K562 (cell line): Measurements from ENCODE around the gene RIMBP3C. TPM values are rescaled to one million over a fixed set of nuclear protein-coding genes. Genes with fewer than 3 reads are reported as not detected.

Experiments used
- ATAC-seq: fragments of 200-7000 bp; cut with Tn5 transposase; 3 replicates; pipeline ENCODE4 v1.9.1; 2020; ENCODE audit warnings: moderate library complexity
- BruUV-seq: library from RNA; stranded (reverse); fragments of 400-500 nt; replicated peaks from 2 replicates; lab custom pipeline; 2021; lab: Mats Ljungman, UMichigan
- CTCF ChIA-PET: fragments of 300-600 bp; formaldehyde crosslinking; extraction: SDS; loops from one replicate; lab custom pipeline; 2021; ENCODE audit warnings: low intra/inter-chr PET ratio; lab: Yijun Ruan, JAX
- POLR2A ChIA-PET: fragments of 300-600, 350-650 bp; sonication (Branson Sonifier 250); formaldehyde crosslinking; extraction: SDS; loops from one replicate; lab custom pipeline; 2021; ENCODE audit warnings: antibody characterized with exemption, inconsistent platforms; lab: Yijun Ruan, JAX
- DNase-seq, 4 experiments: peaks; one replicate each; pipeline versions ENCODE4 v3.0.0 to v3.0.0-alpha.2; 2011 to 2018; ENCODE audit warnings: low spot score in 3 of 4, mixed read lengths in 3 of 4; ENCODE audit errors: extremely low read depth in 1 of 4
- FAIRE-seq: peaks from 2 replicates; lab custom pipeline; 2011; peaks lifted over from hg19 to GRCh38; lab: Jason Lieb, UNC
- H2AFZ ChIP-seq: 2 replicates; pipeline ENCODE4 v1.6.0; 2011; ENCODE audit warnings: low read depth, low read length, control low read depth, inconsistent platforms
- H3K27ac ChIP-seq: fragments of 200-600 bp; 3 replicates; pipeline ENCODE4 v1.8.0; 2011; ENCODE audit warnings: low read depth, mild to moderate bottlenecking, control low read depth, inconsistent platforms, low read length, moderate library complexity, mixed read lengths; ENCODE audit errors: extremely low read depth
- H3K27me3 ChIP-seq, 2 experiments: fragments of 300-600 bp in 1 of 2; 2 replicates in 1 of 2; 3 replicates in 1 of 2; pipeline versions ENCODE4 v1.6.0 to v1.8.0; 2011; ENCODE audit warnings: inconsistent platforms in 2 of 2, low read length in 2 of 2, mild to moderate bottlenecking in 1 of 2, mixed read lengths in 1 of 2, moderate library complexity in 1 of 2; ENCODE audit not compliant: control insufficient read depth in 2 of 2, insufficient read depth in 2 of 2
- H3K36me3 ChIP-seq: fragments of 300-600 bp; 3 replicates; pipeline ENCODE4 v1.8.0; 2011; ENCODE audit warnings: mild to moderate bottlenecking, low read length, inconsistent platforms; ENCODE audit not compliant: control insufficient read depth, insufficient read depth
- H3K4me1 ChIP-seq, 2 experiments: fragments of 200-600 bp in 1 of 2; replicated peaks in 1 of 2; 2 replicates in 1 of 2; 3 replicates in 1 of 2; pipeline versions ENCODE4 v1.5.1 to v1.8.0; 2011; ENCODE audit warnings: inconsistent platforms in 2 of 2, low read length in 2 of 2, mild to moderate bottlenecking in 1 of 2, mixed read lengths in 1 of 2, moderate library complexity in 1 of 2; ENCODE audit not compliant: control insufficient read depth in 2 of 2, insufficient read depth in 2 of 2
- H3K4me2 ChIP-seq: 2 replicates; pipeline ENCODE4 v1.6.1; 2011; ENCODE audit warnings: low read length, control low read depth, inconsistent platforms, mixed read lengths; ENCODE audit not compliant: insufficient read depth
- H3K4me3 ChIP-seq: fragments of 200-600 bp; sonication (generic), shearing (Covaris generic); 2 replicates; pipeline ENCODE4 v1.5.1; 2016; ENCODE audit warnings: control low read depth, inconsistent platforms
- H3K79me2 ChIP-seq: fragments of 200-600 bp; 3 replicates; pipeline ENCODE4 v1.8.0; 2011; ENCODE audit warnings: low read length, inconsistent platforms; ENCODE audit not compliant: control insufficient read depth, insufficient read depth
- H3K9ac ChIP-seq, 2 experiments: 2 replicates each; pipeline versions ENCODE4 v1.6.0 to v1.6.1; 2011; ENCODE audit warnings: low read depth in 2 of 2, low read length in 2 of 2, control low read depth in 1 of 2, inconsistent platforms in 1 of 2, mild to moderate bottlenecking in 1 of 2, mixed read lengths in 1 of 2; ENCODE audit not compliant: insufficient read depth in 1 of 2
- H3K9me1 ChIP-seq: one replicate; pipeline ENCODE4 v1.6.0; 2011; ENCODE audit warnings: inconsistent platforms, mild to moderate bottlenecking, low read length, moderate library complexity; ENCODE audit not compliant: control insufficient read depth, insufficient read depth
- H3K9me3 ChIP-seq: replicated peaks from 2 replicates; pipeline ENCODE4 v1.5.1; 2011; ENCODE audit warnings: low read depth, low read length, inconsistent platforms; ENCODE audit not compliant: control insufficient read depth, insufficient read depth
- H4K20me1 ChIP-seq: replicated peaks from 2 replicates; pipeline ENCODE4 v1.6.1; 2011; ENCODE audit warnings: low read length, inconsistent platforms, mixed read lengths; ENCODE audit not compliant: control insufficient read depth, insufficient read depth
- ARID2 ChIP-seq: fragments of 450-650 bp; IDR thresholded peaks from 2 replicates; pipeline ENCODE4 v1.6.1; 2017; ENCODE audit warnings: antibody characterized with exemption, mild to moderate bottlenecking
- CBX3 ChIP-seq, 2 experiments: IDR thresholded peaks; 1 replicate in 1 of 2; 2 replicates in 1 of 2; pipeline ENCODE4 v1.6.1; 2012; ENCODE audit warnings: inconsistent platforms in 2 of 2, low read length in 2 of 2, borderline replicate concordance in 1 of 2, control low read depth in 1 of 2
- ERF ChIP-seq: fragments of 450-650 bp; formaldehyde crosslinking; IDR thresholded peaks from 2 replicates; pipeline ENCODE4 v1.4.0; 2020; ENCODE audit warnings: mild to moderate bottlenecking, mixed read lengths
- FOS ChIP-seq: IDR thresholded peaks from 3 replicates; pipeline ENCODE4 v1.6.1; 2011; ENCODE audit not compliant: insufficient read length; ENCODE audit errors: extremely low read depth
- FOXK1 ChIP-seq: sonication (generic); formaldehyde crosslinking; IDR thresholded peaks from 2 replicates; pipeline ENCODE4 v1.8.0; 2022; ENCODE audit warnings: missing genetic modification reagents, mild to moderate bottlenecking, borderline replicate concordance
- GABPB2 ChIP-seq: fragments of 250-450 bp; sonication (Bioruptor Pico); conservative IDR thresholded peaks from 2 replicates; pipeline ENCODE4 v1.5.1; 2021; ENCODE audit warnings: mild to moderate bottlenecking
- ILK ChIP-seq: fragments of 450-650 bp; IDR thresholded peaks from 2 replicates; pipeline ENCODE4 v1.6.1; 2016; ENCODE audit warnings: missing genetic modification characterization, low read depth, mild to moderate bottlenecking, missing compliant biosample characterization, moderate library complexity, borderline replicate concordance
- MITF ChIP-seq: IDR thresholded peaks from 2 replicates; pipeline ENCODE4 v1.6.1; 2014; ENCODE audit warnings: antibody characterized with exemption
- NR2C2 ChIP-seq, 2 experiments: fragments of 200-800 bp in 1 of 2; sonication (Bioruptor generic) in 1 of 2; sonication (generic) in 1 of 2; formaldehyde crosslinking in 1 of 2; IDR thresholded peaks; 2 replicates each; pipeline versions ENCODE4 v1.6.1 to v1.8.0; 2016 to 2022; ENCODE audit warnings: mild to moderate bottlenecking in 1 of 2, missing compliant biosample characterization in 1 of 2, missing genetic modification characterization in 1 of 2, missing genetic modification reagents in 1 of 2
- SMARCA5 ChIP-seq: fragments of 450-650 bp; IDR thresholded peaks from 2 replicates; pipeline ENCODE4 v1.6.1; 2016
- SOX6 ChIP-seq: fragments of 450-650 bp; IDR thresholded peaks from 2 replicates; pipeline ENCODE4 v1.6.1; 2014; ENCODE audit warnings: mild to moderate bottlenecking
- ZBTB2 ChIP-seq: fragments of 450-650 bp; IDR thresholded peaks from 2 replicates; pipeline ENCODE4 v1.6.1; 2016; ENCODE audit warnings: antibody characterized with exemption
- ZHX1 ChIP-seq: fragments of 150-350 bp; conservative IDR thresholded peaks from 2 replicates; pipeline ENCODE4 v1.6.1; 2014; ENCODE audit warnings: low read length
- ZNF184 ChIP-seq: sonication (generic); formaldehyde crosslinking; IDR thresholded peaks from 2 replicates; pipeline ENCODE4 v1.5.0; 2020; ENCODE audit warnings: missing genetic modification reagents
- WGBS: fragments of 100-300 bp; shearing (Covaris generic); methylation state at CpG from one replicate; pipeline ENCODE4 v1.1.6; 2016; ENCODE audit warnings: low coverage, mixed read lengths; ENCODE audit not compliant: insufficient coverage; ENCODE audit errors: missing lambda C conversion rate; 5-methylcytosine and 5-hydroxymethylcytosine counted together
- in situ Hi-C: fragments of 300-500 bp; cut with MboI; formaldehyde crosslinking; loops from 4 replicates; pipeline ENCODE4 v1.15.0; 2018; ENCODE audit warnings: inconsistent platforms, mixed read lengths
- intact Hi-C: fragments of 100-400 bp; cut with micrococcal nuclease; formaldehyde crosslinking; loops from 2 replicates; pipeline ENCODE4 v1.14.2; 2022
- polyA plus RNA-seq, 8 experiments: library from polyadenylated mRNA; depleted of rRNA in 4 of 8; stranded (reverse) in 5 of 8; unstranded in 3 of 8; fragments of >200 nt; fragmentation: Nextera tagmentation in 2 of 8; fragmentation: Illumina TruSeq in 1 of 8; extraction: Ambion mirVana in 2 of 8; extraction: Trizol in 1 of 8; gene quantifications; 2 replicates each; pipeline versions ENCODE4 v1.2.1 to v1.2.3, GENCODE V29; 2011 to 2014; ENCODE audit warnings: inconsistent platforms in 1 of 8, missing spikeins in 1 of 8
- total RNA-seq, 7 experiments: library from RNA; depleted of rRNA in 6 of 7; stranded (reverse); fragments of >200 nt in 6 of 7; fragmentation: Illumina TruSeq in 2 of 7; extraction: Trizol in 2 of 7; gene quantifications; 2 replicates each; pipeline versions ENCODE4 v1.2.1 to v1.2.3, GENCODE V29; 2011 to 2021; ENCODE audit warnings: low replicate concordance in 1 of 7
- TF ChIP-seq, protein P1 (sequence below): sonication (generic); formaldehyde crosslinking; IDR thresholded peaks from 2 replicates; pipeline ENCODE4 v1.8.0; 2022; ENCODE audit warnings: mild to moderate bottlenecking, missing genetic modification reagents

The RIMBP3C gene
- total and polyA plus RNA-seq, 9 of the 15 experiments (the other 6 are each of a cell fraction or from before 2014, with no cell fraction given), result 0.09 to 0.98 (median 0.17) TPM; not detected in 2

- Histone ChIP-seq H3K4me2 (no peak overlapping the region), H3K4me1 (peaks cover 6 to 22% of the 10 kb centered on the region in 2 experiments), H3K4me3 (no peak overlapping the region), H3K27me3 (no peaks in the 10 kb centered on the region), H2AFZ (peak overlapping the region; percentile 72), H3K9ac (peak overlapping the region in 1 of 2 experiments; percentile 1; a peak in 1 of 4 replicates), H3K79me2 (peaks cover 22% of the 10 kb centered on the region), H4K20me1 (peaks cover 14% of the 10 kb centered on the region), H3K27ac (peak overlapping the region; percentile 5; the same call in 1 of the 3 replicates), H3K9me3 (no peaks in the 10 kb centered on the region), H3K9me1 (peaks cover 2% of the 10 kb centered on the region), H3K36me3 (peaks cover 7% of the 10 kb centered on the region)
- ChIA-PET CTCF (interaction anchor here (0.6 kb wide), 1 partner anchor 14 kb away, joined by 3 read pairs; no protein-coding TSS in a partner anchor), POLR2A (interaction anchor here (0.6 to 7.6 kb wide), 6 partner anchors 12 to 370 kb away, joined by 3 to 112 read pairs (median 4); partner anchors contain the start of gene CCDC116)
- no peak for ATAC-seq
- no TSS peak for BruUV-seq
- in situ Hi-C loops, result no loop called here
- WGBS, result 75% methylated on average over 6 of the region's 6 CpGs
- no peak for FAIRE-seq
- DNase-seq, result no peak
- intact Hi-C loops, result no loop called here
- peak; percentile 76; the same call in 1 of the 2 replicates for TF ChIP-seq FOXK1 (CRISPR knock-in tag)
- 0 out of 2 replicates have a peak, but pooled peaks have one; percentile 10 for TF ChIP-seq ERF (CRISPR knock-in tag)
- TF ChIP-seq MITF, result no peak
- TF ChIP-seq ILK (tag), result no peak
- TF ChIP-seq ZHX1, result no peak
- no peak for TF ChIP-seq ARID2
- TF ChIP-seq, protein P1, sequence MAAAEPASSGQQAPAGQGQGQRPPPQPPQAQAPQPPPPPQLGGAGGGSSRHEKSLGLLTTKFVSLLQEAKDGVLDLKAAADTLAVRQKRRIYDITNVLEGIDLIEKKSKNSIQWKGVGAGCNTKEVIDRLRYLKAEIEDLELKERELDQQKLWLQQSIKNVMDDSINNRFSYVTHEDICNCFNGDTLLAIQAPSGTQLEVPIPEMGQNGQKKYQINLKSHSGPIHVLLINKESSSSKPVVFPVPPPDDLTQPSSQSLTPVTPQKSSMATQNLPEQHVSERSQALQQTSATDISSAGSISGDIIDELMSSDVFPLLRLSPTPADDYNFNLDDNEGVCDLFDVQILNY (CRISPR knock-in tag), result 0 out of 2 replicates have a peak, but pooled peaks have one; percentile 34
- peak in 1 of 2 experiments; percentile 22; a peak in 1 of 3 replicates for TF ChIP-seq CBX3 (IDR thresholded peaks at IDR 0.05; ENCODE audit: borderline replicate concordance in 1 of 2, low read length in 2 of 2)
- TF ChIP-seq ZBTB2, result no peak
- no peak for TF ChIP-seq SOX6
- no peak for TF ChIP-seq FOS
- peak; percentile 54; the same call in 1 of the 2 replicates for TF ChIP-seq GABPB2 (CRISPR knock-in tag)
- peak; percentile 72; the same call in 1 of the 2 replicates for TF ChIP-seq NR2C2 (CRISPR knock-in tag; IDR thresholded peaks at IDR 0.05)
- no peak for TF ChIP-seq NR2C2 (tag; IDR thresholded peaks at IDR 0.05)
- no peak for TF ChIP-seq ZNF184 (CRISPR knock-in tag)
- TF ChIP-seq SMARCA5, result no peak
Measured at GRCh38 chr22:21564411-21564810, 13.2 kb upstream of the RIMBP3C start.
